GM12873 (cell line): ENCODE data around the gene B4GALT2.

Source experiments
- CTCF ChIP-seq: IDR thresholded peaks from 2 replicates; pipeline ENCODE4 v1.5.1; 2012; ENCODE audit warnings: low read depth, mild to moderate bottlenecking, moderate library complexity, low read length, control low read depth; ENCODE audit not compliant: insufficient read depth; ENCODE audit errors: missing control alignments

Gene B4GALT2

GRCh38 chr1:44016041-44016889 is 37.3 kb downstream of the B4GALT2 start:
- TF ChIP-seq CTCF: no peak

- no peak for TF ChIP-seq CTCF
Observed at GRCh38 chr1:44016890-44017400, 37.9 kb downstream of the B4GALT2 start.

GRCh38 chr1:44019466-44019948 is 40.5 kb downstream of the B4GALT2 start:
- TF ChIP-seq CTCF: no peak

- TF ChIP-seq CTCF: no peak
Observed at GRCh38 chr1:44020464-44020863, 41.5 kb downstream of the B4GALT2 start.

GRCh38 chr1:44021156-44021555 is 42.1 kb downstream of the B4GALT2 start:
- TF ChIP-seq CTCF: no peak

GRCh38 chr1:44021581-44022321 is 42.7 kb downstream of the B4GALT2 start:
- TF ChIP-seq CTCF: no peak
